ENCODE data around the gene MAP4K4.

Gene MAP4K4

GRCh38 chr2:101793277-101793969, 95.9 kb downstream of the MAP4K4 start:
- no peaks in the 10 kb centered on the region; the same call in 1 of the 2 replicates for H3F3A ChIP-seq (ENCODE audit: insufficient read depth)
- H3K79me2 ChIP-seq (ENCODE audit: insufficient read depth, low read length): peaks cover 93% of the 10 kb centered on the region
- H4K20me1 ChIP-seq (ENCODE audit: low read depth, low read length): peaks cover 16% of the 10 kb centered on the region; the same call in 1 of the 2 replicates

DNA sequence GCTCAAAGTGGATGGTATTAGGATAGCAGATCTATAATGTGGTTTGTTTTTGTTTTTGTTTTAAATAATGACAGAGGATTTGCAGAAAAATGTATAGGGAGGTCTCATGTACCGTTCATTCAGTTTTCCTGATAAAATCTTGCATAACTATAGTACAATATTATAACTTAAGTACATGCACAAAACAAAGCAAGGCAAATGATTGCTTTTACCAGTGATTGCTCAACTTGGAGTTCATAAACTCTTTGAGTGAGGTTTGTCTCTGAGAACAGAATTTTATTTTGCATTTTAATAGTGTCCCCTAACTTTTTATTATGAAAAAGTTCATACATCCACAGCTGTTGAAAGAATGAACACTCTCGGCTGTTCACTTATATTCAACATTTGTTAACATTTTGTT, 96.6 kb downstream of the MAP4K4 start:
- Histone ChIP-seq H3K79me2 (ENCODE audit: insufficient read depth, low read length) (peaks cover 93% of the 10 kb centered on the region), H3K27ac (ENCODE audit: low read depth, low read length) (no peak overlapping the region), H3K9me2 (replicated peaks; ENCODE audit: insufficient read depth, low read length) (no peaks in the 10 kb centered on the region)

More at GRCh38 chr2:101793277-101793969, 95.9 kb downstream of the MAP4K4 start:
- no peak overlapping the region for H2AFZ ChIP-seq (ENCODE audit: low read depth, low read length, severe bottlenecking)
- H3K9me3 ChIP-seq (ENCODE audit: insufficient read depth, low read length): no peaks in the 10 kb centered on the region
- TF ChIP-seq EZH2phosphoT487 (conservative IDR thresholded peaks at IDR 0.05; ENCODE audit: low read length) (no peak), CTCF (IDR thresholded peaks at IDR 0.05; ENCODE audit: insufficient read depth, low read length, poor library complexity, severe bottlenecking) (no peak)
- H3K9me2 ChIP-seq (replicated peaks; ENCODE audit: insufficient read depth, low read length): no peaks in the 10 kb centered on the region
- H3K27me3 ChIP-seq (ENCODE audit: low read length): no peaks in the 10 kb centered on the region
- H3K27ac ChIP-seq (ENCODE audit: low read depth, low read length): no peak overlapping the region
- no peak overlapping the region for H3K4me3 ChIP-seq (ENCODE audit: insufficient read depth, low read length, poor library complexity, severe bottlenecking)
- peaks cover 6% of the 10 kb centered on the region; the same call in 1 of the 2 replicates for H3K36me3 ChIP-seq (ENCODE audit: low read length)
- no peak overlapping the region for H3K9ac ChIP-seq (ENCODE audit: low read length)
- no peak overlapping the region for H3K4me2 ChIP-seq (ENCODE audit: low read depth, low read length, poor library complexity, severe bottlenecking)

DNA sequence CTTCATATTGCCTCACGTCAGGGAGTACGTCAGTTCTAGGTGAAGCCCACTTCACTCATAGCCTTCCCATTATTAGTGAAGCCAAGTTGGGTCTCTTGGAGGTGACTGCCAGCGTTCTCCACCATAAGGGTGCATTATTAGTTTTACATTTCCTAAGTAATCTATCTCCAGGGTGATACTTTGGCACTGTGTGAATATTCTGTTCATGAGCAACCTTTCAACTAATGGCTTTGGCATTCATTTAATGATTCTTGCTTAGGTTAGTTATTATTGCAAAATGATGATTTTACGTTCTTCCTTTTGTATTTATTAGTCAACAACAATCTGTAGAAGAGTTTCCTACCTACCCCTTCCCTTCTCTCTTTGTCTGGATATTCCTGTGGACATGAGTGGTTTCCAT, 97.5 kb downstream of the MAP4K4 start:
- Histone ChIP-seq H2AFZ (ENCODE audit: low read depth, low read length, severe bottlenecking) (no peak overlapping the region), H3K9ac (ENCODE audit: low read length) (no peak overlapping the region), H3F3A (ENCODE audit: insufficient read depth) (no peaks in the 10 kb centered on the region; the same call in 1 of the 2 replicates), H4K20me1 (ENCODE audit: low read depth, low read length) (peaks cover 16% of the 10 kb centered on the region; the same call in 1 of the 2 replicates), H3K79me2 (ENCODE audit: insufficient read depth, low read length) (peaks cover 93% of the 10 kb centered on the region), H3K9me3 (ENCODE audit: insufficient read depth, low read length) (no peaks in the 10 kb centered on the region), H3K27ac (ENCODE audit: low read depth, low read length) (no peak overlapping the region), H3K27me3 (ENCODE audit: low read length) (no peaks in the 10 kb centered on the region), H3K36me3 (ENCODE audit: low read length) (peaks cover 6% of the 10 kb centered on the region; the same call in 1 of the 2 replicates), H3K9me2 (replicated peaks; ENCODE audit: insufficient read depth, low read length) (no peaks in the 10 kb centered on the region), H3K4me2 (ENCODE audit: low read depth, low read length, poor library complexity, severe bottlenecking) (no peak overlapping the region), H3K4me3 (ENCODE audit: insufficient read depth, low read length, poor library complexity, severe bottlenecking) (no peak overlapping the region)
- TF ChIP-seq EZH2phosphoT487 (conservative IDR thresholded peaks at IDR 0.05; ENCODE audit: low read length) (no peak), CTCF (IDR thresholded peaks at IDR 0.05; ENCODE audit: insufficient read depth, low read length, poor library complexity, severe bottlenecking) (no peak)

More for the DNA sequence above, 96.6 kb downstream of the MAP4K4 start:
- no peak overlapping the region for H3K4me3 ChIP-seq (ENCODE audit: insufficient read depth, low read length, poor library complexity, severe bottlenecking)
- H3K4me2 ChIP-seq (ENCODE audit: low read depth, low read length, poor library complexity, severe bottlenecking): no peak overlapping the region
- no peaks in the 10 kb centered on the region for H3K27me3 ChIP-seq (ENCODE audit: low read length)
- peaks cover 6% of the 10 kb centered on the region; the same call in 1 of the 2 replicates for H3K36me3 ChIP-seq (ENCODE audit: low read length)
- no peaks in the 10 kb centered on the region; the same call in 1 of the 2 replicates for H3F3A ChIP-seq (ENCODE audit: insufficient read depth)
- no peak for TF ChIP-seq EZH2phosphoT487 (conservative IDR thresholded peaks at IDR 0.05; ENCODE audit: low read length)
- no peak for TF ChIP-seq CTCF (IDR thresholded peaks at IDR 0.05; ENCODE audit: insufficient read depth, low read length, poor library complexity, severe bottlenecking)
- no peak overlapping the region for H2AFZ ChIP-seq (ENCODE audit: low read depth, low read length, severe bottlenecking)
- no peaks in the 10 kb centered on the region for H3K9me3 ChIP-seq (ENCODE audit: insufficient read depth, low read length)
- H4K20me1 ChIP-seq (ENCODE audit: low read depth, low read length): peaks cover 16% of the 10 kb centered on the region; the same call in 1 of the 2 replicates
- H3K9ac ChIP-seq (ENCODE audit: low read length): no peak overlapping the region
